Measurements from ENCODE around the gene SLC24A3.
A peak's percentile ranks its signal among the peaks of the same experiment; 100 is the strongest.

SLC24A3 gene

GRCh38 chr20:19304886-19305415 lies 92.5 kb downstream of the SLC24A3 start:
- no peak for DNase-seq

DNA sequence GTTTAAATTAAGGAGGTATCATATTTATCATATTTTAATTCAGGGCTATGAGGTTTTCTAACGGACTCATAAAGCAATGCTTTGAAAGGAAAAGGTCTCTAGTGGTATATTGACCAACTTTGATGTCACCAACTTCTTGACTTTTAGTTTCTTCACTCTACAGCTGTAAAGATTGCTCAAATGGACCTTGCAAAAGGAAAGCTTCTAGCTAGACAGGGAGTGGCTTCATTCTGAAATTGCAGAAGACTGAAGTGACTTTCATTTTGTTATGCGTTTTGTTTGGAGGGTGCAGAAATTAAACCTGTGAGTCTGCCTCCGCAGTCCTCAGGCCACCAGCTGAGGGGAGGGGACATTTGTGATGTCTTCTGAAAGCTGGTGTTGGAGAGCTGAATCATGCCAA lies 95.7 kb downstream of the SLC24A3 start:
- DNase-seq, result no peak

GRCh38 chr20:19310541-19310940 lies 98.1 kb downstream of the SLC24A3 start:
- DNase-seq, result no peak

- no peak for DNase-seq
Observed at GRCh38 chr20:19313342-19314069, 101.1 kb downstream of the SLC24A3 start.

- DNase-seq, result no peak
Observed at GRCh38 chr20:19314621-19315020, 102.2 kb downstream of the SLC24A3 start.

- DNase-seq, result no peak
Observed at GRCh38 chr20:19317237-19318069, 105.0 kb downstream of the SLC24A3 start.

DNA sequence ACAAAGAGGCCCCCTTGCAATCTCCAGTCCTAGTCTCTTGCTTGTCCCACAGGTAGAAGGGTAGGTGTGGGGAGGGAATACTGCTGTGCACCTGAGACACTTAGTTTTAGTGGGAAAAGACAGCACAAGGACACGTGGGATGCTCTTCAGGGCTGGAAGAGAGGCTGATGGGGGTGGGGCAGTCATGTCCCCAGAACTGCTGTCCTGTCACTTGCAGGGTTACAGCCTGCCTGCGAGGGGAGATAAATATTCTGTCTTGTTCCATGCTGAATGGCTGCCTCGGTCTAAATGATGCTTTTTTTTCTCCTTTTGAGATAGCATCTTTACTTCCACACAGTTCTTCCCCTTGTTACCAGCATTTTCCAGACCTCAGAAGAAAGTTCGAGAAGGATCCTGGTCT lies 106.2 kb downstream of the SLC24A3 start:
- DNase-seq, result no peak

DNA sequence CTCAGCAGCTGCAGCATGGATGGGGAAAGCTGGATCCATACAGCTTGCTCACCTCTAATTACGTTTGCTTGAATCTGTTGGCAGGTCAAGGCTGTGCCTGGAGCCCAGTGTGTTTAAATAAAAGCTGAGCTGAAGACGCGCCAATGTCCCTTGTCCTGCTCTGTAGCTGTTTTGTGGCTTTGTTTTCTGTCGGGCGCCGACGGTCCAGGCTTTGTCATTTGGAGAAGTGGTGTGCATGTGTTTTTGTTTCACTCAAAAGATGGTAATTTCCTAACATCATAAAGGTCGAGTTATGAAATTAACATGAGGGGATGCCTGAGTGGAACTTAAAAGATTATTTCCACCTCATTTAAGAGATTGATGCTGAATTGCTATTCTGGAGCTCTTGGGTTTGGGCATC lies 107.6 kb downstream of the SLC24A3 start:
- no peak for DNase-seq

DNA sequence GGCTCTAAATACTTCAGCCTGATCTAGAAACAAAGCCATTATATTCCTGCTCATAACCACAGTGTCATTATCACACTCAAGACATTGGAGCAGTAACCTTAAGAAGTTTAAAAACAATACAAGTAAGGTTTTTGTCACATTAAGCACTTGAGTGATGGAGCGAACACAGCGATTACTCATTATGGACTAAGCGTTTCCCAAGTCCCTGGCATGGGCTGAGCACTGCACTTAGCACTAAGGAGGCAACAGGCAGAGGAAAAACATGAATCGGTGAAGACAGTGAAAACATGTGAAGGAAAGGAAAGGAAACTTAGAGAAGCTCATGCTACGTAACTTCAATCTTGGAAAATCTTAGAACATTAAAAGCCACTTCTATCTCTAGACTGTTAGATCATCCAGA lies 108.7 kb downstream of the SLC24A3 start:
- DNase-seq, result no peak

- no peak for DNase-seq
Observed at GRCh38 chr20:19322061-19322985, 109.9 kb downstream of the SLC24A3 start.

DNA sequence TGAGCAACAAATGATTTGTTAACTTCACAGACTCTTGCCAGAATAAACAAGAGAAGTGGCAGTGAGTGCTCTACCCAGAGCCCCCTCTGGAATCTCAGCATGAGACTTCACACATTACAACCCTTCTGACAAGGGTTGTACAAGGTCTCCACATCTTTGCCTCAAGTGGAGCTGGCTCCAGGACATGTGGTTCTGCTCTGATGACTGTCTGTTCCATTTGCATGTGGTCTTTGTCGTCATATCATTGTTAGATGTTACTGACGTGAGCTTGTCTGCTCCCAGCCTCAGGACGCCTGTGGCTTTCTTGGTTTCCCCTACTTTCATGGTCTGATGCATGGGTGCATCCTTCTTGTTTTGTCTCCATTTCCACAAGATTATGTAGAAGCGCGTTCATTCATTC lies 115.0 kb downstream of the SLC24A3 start:
- peak; percentile 73 for DNase-seq

DNA sequence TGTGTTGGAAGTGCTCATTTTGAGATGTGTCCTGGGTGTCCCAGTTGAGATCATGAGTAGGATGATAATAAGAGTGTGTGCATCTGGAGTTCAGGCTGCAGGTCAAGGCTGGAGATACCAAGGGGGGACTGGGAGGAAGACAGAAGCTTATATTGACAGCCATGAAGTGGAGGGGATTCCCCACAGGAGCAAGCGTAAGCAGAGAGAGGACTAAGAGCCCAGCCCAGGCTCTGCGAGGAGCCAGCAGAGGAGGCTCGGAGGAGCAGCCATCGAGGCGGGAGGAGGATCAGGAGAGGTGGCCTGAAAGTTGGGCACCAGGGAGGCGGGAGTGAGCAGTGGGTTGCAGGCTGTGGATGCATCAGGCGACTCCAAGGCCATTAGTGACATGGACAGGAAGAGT lies 116.2 kb downstream of the SLC24A3 start:
- no peak for DNase-seq

DNA sequence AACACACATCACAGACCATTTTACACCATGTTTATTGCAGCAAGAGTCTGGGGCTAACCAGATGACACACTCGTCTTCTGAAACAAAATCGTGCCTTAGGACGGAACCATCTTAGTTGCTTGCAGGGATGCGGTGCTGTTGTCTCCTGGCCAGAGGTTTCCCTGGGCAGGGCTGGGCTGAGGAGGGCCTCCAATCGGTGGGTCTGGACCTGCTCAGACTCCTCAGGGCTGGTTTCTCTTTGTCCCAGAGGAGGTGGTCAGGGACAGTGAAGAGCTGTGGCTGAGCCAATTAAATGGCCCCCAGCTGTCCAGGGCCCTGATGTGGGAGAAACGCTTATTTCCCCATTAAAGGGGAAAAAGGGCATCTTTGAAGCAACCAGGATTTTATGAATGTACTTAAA lies 117.6 kb downstream of the SLC24A3 start:
- no peak for DNase-seq

- no peak for DNase-seq
Observed at GRCh38 chr20:19330731-19331130, 118.3 kb downstream of the SLC24A3 start.

- no peak for DNase-seq
Observed at GRCh38 chr20:19333563-19333962, 121.1 kb downstream of the SLC24A3 start.

GRCh38 chr20:19335341-19335740 lies 122.9 kb downstream of the SLC24A3 start:
- DNase-seq, result no peak

DNA sequence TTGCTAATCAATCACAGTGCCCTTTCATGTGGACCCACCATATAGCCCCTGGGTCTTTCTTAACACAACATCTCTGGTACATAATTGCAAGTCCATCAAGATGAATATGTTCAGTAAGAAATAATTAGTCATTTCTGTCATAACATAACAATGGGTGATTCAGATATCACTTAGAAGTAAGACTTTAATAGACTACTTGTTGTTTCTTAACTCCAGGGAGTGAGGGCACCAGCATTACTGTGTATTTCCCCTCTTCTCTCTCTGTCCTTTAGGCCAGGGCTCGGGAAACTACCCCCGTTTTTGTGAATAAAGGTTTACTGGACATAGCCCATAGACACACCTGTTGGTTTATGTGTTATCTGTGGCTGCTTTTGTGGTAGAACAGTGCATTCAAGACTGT lies 123.5 kb downstream of the SLC24A3 start:
- no peak for DNase-seq

- no peak for DNase-seq
Observed at GRCh38 chr20:19336631-19337030, 124.2 kb downstream of the SLC24A3 start.

DNA sequence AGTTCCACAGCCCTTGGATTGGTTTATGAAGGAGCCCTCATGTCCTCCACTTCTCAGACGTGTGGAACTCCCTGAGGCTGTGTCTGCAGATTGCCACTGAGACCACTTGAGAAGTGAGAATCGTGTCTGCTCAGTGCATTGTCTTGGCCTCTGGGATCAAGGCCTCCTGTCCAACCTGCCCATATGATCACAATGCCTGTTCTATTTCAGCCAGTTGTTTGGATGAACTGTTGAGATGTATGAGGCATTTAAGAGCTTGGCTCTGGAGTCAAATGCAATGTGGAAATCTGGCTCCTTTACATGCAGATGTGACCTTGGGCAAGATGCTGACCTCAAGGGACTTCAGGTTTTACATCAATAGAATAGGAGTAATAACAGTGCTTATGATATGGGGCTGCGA lies 125.9 kb downstream of the SLC24A3 start:
- no peak for DNase-seq

GRCh38 chr20:19338960-19339359 lies 126.5 kb downstream of the SLC24A3 start:
- DNase-seq, result no peak

DNA sequence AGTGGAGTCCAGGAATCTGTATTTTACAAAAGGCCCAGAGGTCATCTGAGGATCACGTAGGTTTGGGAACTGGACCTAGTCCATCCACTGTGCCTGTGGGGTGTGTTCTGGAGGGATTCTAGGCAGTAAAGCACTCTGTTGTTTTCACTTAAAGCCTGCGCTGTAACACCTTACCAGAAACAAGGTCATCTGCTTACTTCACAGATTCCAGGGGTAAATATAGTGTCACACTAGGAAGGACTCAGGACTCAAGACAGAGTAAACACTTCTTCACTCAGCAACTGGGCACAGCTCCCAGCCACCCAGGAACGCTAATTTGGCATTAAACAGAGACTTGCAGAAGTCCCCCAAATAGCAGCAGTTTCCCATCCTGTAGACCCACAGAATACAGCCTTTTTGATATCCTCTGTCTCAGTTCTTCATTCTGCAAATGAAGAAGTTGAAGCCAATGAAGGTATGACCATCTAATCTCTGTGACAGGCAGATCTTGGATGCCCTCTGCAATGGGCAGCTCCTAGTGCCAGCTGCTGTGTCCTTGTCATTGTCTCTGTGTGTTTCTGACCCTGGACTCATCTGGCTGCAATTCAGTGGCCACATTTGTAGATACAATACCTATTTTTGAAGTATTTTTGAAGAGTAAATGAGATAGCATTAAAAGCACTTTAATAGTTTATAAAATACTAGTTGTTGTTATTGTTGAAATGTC lies 129.1 kb downstream of the SLC24A3 start:
- peak; percentile 6 for DNase-seq

GRCh38 chr20:19344341-19344740 lies 131.9 kb downstream of the SLC24A3 start:
- no peak for DNase-seq
